Activated gamma-delta T cell treated with Interleukin-2 at 50 U/mL for 16 hours (primary cell): Measurements from ENCODE around the gene MEIOB.
"Not testable (repeated sequence)": the region's sequence is repeated elsewhere in the genome, so short reads cannot be mapped to it uniquely, and the experiment has no call there.

ENCODE experiments used
- DNase-seq: peaks from one replicate; pipeline ENCODE4 v3.0.0-alpha.2; 2020

Gene MEIOB

DNA sequence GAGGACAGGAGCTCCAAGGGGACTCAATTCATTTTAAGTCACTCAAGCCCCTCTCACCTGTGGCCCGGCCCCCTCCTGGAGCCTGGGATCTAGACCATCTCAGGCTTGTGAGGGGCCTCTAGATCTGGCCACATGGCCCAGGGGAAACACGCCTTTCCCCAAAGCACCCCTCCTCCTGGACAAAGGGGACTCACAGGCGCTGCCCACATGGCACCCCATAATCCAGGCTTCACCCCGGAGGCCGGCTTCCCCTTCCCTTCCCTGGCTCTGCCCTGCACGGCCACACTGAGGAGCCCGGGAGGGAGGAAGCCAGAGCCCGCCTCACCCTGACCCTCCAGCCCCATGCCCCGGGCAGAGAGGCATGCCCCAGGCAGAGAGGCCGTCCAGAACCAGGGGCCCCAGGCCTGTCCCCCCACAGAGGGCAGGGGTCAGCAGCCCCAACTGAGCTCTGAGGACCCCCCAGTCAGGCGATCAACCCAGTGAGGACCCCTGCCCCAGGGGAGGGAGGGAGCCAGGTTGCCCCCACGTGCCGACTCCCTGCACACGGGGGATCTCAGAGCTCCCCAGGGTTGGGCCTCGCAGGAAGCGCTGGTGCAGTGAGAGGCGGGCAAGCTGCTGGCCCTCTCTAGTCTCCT is 35.4 kb upstream of the MEIOB start:
- no peak for DNase-seq

DNA sequence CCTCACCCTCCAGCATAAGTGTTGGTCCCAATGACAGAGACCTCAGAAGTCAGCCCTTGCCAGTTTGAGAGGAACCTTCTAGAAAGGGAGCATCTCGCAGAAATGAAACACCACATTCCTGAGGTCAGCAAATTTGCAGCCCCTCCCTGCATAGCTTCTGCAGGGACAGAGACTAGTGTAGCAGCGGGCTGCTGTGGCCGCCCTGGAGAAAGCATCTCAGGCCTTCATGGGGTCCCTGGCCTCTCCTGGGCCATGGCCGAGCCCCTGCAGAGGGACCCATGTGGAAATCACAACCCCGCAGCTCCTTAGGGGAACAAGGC is 34.8 kb upstream of the MEIOB start:
- DNase-seq = no peak

DNA sequence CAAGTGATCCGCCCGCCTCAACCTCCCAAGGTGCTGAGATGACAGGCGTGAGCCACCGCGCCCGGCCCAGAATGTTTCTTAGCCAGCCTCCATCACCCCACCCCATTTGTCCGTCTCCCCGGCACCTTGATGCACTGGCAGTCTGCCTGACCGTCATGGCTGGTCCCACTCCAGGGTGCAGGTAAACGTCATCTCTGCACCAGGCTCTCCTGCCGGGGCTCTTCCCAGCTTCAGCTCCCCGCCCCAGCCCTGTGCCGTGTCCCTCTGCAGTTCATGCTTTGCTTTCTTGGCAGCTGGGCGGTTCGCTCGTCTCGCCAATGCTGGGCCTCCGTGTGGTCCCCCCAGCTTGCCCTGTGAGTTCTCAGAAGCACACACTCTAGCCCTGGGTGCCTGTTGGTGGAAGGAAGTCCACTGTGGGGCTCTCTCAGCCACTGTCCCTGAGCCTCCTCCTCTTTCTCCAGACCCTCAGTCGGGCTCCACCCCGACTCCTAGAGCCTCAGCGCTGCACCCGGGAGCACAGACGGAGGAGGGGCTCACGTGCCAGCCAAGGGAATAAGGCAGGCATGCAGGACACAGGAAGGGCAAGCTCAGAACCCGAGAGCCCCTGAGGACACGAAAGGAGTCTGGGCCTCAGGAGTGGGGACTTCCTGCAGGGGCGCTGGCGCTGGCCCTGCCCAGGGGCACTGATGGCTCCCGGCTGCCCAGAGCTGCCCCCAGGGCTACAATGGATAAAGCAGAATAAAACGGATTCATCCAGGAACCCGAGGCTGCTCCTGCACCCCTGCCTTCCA is 34.3 kb upstream of the MEIOB start:
- DNase-seq = no peak

DNA sequence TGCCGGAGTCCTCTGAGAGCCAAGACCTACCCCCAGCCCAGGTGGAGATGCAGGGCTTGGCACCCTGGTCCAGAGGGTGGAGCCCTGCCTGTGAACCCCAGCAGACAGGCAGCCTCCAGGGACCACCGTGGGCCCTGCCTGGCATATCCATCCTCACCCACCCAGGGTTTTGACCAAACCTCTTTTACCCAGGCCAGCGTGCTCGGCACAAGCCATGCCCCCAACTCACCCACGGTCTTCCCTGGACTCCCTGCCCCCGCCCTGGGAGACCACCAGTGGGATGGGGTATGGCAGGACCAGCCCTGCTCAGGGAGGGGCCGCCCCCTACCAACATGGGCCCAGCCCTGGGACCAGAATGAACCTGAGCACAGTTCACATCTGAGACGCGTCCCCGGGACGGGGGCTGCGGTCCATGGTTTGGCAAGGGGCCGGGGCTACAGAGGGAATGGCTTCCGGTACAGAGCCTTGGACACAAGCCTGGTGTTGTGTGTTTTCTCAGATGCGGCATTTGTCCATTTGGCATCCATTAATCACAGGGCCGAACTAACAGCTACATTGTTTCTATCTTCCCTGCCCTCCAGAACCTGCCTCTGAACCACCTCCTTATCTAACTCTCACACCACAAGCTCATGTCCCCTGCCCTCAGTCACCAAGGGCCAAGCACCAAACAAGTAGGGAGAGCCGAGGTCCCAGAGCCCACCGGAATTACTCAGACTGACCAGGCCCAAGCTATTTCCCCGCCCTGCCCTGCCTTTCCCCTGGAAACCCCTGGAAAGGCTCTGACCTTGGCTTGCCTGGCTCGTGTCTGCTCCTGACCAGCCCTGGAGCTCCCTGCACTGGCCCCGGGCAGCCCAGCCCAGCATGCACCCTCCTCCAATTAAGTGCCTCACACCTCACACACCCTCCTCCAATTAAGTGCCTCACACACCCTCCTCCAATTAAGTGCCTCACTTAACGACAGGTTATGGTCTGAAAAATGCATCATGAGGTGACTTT is 32.2 kb upstream of the MEIOB start:
- no peak for DNase-seq

DNA sequence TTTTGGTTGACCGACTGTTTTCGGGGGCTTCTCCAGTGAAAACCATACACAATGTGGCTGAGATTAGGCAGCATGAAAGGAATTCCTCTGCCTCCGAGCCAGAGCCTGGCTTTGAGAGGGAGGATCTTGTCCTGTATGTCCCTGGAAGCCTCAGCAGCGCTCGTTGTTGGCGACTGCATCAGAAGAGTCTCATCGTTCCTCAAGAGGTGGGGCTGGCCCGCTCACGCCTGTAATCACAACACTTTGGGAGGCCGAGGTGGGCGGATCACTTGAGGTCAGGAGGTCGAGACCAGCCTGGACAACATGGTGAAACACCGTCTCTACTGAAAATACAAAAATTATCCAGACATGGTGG is 31.2 kb upstream of the MEIOB start:
- DNase-seq = no peak

DNA sequence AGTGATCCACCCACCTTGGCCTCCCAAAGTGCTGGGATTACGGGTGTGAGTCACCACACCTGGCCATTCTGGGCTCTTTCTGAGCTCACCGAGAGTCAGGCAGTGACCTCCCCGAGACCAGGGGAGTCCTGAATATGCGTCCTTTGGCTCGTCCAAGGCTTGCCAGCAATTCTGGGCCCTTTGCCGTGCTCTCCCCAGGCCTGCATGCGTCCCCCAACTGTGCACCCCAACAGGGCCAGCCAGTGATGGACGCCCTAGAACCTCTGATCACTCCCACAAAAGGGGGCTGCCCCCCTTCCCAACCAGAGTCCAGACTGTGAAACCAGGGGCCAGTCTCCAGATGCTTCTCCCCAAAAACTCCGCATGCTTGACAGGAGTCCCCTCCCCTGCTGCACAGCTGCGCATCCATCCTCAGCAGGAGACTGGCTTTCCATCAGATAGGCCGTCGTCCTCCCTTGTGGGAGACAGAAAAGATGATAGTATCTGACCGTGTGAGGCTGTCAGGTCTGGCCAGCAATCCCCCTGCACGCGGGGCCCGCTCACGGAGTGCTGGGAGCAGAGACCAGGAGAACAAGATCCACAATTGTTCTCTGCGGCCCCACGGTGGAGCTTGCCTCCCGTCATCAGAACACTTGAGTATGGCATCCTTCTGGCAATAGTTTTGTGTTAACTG is 30.7 kb upstream of the MEIOB start:
- no peak for DNase-seq

DNA sequence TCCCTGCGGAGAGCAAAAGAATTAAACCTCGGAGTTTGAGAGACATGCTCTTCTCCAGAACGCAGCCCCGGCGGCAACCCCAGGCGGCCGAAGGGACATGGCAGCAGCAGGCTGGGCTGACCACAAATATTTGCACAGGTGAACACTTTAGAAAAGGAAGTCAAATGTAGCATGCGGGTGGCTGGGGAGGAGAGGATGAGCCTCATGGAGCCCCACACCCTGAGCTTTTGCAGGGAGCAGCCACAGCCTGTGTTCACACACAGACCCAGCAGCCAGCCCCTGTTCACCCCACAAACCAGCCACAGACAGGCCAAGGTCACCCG is 28.4 kb upstream of the MEIOB start:
- DNase-seq = no peak

DNA sequence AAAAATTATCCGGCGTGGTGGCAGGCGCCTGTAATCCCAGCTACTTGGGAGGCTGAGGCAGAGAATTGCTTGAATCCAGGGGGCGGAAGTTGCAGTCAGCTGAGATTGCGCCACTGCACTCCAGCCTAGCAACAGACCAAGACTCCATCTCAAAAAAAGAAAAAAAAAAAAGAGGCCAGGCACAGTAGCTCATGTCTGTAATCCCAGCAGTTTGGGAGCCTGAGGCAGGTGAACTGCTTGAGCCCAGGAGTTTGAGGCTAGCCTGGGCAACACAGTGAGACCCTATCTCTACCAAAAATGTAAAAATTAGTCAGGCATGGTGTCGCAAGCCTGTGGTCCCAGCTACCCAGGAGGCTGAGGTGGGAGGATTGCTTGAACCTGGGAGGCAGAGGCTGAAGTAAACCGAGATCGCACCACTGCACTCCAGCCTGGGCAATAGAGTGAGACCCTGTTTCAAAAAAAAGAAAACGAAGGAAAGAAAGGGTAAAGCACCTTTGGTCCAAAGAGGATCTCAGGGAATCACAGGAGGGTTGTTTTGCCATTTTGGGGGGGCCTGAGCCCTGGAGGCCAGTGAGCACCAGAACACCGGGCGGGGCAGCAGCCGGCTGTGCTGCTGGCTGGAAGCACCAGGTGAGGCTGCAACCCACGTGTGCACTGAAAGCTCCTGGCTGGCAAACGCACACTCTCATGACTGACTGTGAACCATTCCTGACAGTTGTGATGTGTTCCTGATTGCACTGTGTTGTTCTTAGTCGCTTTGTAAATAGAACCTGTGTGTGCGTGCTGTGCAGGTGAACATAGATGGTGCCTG is 27.9 kb upstream of the MEIOB start:
- DNase-seq = no peak

DNA sequence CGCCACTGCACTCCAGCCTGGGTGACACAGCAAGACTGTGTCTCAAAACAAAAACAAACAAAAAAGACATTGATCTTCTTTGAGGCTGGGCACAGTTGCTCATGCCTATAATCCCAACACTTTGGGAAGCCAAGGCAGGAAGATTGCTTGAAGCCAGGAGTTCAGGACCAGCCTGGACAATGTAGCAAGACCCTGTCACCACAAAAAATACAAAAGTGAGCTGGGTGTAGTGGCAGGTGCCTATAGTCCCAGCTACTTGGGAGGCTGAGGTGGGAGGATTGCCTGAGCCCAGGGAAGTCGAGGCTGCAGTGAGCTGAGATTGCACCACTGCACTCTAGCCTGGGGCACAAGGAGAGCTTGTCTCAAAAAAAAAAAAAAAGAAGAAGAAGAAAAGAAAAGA is 25.7 kb upstream of the MEIOB start:
- DNase-seq = not testable (repeated sequence)

DNA sequence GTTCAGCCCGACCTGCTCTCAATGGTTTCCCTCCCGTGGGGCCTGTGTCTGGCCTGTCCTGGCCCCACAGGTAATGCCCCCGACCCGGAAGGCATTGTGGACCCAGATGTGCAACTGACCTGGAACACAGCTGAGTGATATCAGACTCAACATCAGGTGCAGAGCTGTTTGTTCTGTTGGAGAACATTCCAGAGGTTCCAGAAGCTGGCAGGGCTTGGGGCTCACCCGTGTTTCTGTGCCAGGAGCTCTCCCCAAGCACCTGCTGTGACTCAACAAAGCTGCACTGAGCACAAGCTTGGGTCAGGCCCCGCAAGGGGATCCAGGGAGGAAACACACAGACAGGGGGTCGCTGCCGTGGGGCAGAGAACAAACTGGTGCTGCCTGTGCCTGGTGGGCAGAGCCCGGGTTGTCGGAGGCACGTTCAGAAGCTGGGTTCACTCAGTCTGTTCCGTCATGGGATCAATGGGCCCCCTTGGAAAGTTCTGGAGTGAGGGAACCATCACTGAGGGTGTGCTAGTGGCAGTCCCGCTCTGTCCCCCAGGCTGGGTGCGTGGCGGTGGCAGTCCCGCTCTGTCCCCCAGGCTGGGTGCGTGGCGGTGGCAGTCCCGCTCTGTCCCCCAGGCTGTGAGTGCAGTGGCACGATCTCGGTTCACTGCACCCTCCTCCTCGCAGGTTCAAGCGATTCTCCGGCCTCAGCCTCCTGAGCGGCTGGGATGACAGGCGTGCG is 24.1 kb upstream of the MEIOB start:
- DNase-seq = no peak

DNA sequence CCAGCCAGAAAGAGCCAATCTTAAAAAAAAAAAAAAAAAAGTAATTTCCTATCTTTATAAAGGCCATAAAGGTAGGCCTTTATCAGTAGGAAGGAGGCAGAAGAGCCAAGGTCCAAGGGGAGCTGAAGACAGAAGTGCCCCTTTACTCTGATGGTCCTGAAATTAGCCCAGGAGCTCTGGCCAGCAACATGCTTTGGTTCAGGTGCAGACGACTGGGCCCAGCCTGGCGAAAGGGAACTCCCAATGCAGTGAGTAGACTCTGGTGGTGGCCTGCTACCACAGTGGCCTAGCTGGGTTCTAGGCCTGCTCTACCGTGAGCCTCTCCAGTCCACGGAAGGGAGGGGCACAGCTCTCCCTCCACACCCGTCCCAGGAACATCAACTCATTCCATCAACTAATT is 23.1 kb upstream of the MEIOB start:
- no peak for DNase-seq

DNA sequence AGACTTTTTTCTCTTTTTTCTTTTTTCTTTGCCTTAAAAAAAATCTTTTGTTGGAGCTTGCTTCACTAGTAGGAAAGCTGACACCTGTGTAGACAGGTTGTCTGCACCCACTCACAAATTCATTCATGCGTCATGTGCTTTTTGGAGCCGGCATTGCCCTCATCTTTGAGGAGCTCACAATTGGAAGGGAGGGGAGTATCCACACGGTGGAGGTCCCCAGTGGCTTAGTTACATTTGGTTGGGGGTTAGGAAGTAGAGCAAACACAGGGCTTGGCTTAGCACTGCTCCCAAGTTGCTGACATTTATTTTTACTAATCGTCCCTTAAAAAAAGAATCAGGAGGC is 18.7 kb upstream of the MEIOB start:
- no peak for DNase-seq

DNA sequence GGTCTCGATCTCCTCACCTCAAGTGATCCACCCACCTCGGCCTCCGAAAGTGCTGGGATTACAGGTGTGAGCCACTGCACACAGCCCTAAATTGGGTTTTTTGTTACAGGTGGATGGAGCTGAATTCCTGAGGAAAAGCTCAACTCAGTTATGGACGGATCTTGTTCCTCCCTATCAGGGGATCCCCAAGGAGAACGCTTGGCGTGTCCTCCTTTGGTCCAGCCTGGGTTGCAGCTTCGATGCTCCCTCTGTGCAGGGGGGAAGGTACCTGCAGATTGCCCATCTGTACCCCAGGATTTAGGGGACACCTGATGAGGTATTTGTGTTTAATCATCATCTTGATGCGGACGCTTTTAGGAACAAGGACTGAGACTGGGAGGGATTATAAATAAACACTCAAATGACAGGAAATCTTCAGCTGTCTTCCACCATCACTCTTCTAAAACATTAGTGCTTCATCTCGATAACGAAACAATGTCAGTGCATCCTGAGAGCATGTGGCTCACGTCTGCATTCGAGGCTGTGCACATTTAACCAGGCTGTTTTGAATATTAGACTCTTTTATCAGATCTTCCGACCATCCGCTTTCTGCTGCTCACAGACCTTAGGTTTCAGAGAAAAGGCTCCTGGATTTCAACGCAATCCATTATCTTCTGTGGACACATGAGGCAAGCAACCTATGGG is 18.2 kb upstream of the MEIOB start:
- no peak for DNase-seq

DNA sequence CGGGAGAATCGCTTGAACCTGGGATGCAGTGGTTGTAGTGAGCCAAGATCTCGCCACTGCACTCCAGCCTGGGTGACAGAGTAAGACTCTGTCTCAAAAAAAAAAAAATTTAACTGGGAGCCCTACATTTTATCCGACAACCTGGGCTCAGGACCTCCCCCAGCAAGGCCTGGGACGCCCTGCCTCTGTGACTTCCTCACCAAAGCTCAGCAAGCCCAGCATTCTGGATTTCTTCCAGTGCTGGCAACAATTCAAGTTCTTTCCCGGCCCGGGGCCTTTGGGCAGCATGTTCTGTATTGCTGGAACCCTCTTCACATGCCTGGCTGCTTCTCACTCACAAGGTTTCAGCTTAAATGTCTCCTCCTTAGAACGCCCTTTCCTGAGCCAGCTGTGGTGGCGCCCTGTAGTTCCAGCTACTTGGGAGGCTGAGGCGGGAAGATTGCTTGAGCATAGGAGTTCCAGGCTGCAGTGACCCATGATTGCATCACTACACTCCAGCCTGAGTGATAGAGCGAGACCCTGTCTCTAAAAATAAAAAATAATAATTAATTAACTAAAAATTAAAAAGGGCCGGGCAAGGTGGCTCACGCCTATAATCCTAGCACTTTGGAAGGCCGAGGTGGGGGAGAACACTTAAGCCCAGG is 15.9 kb upstream of the MEIOB start:
- no peak for DNase-seq

DNA sequence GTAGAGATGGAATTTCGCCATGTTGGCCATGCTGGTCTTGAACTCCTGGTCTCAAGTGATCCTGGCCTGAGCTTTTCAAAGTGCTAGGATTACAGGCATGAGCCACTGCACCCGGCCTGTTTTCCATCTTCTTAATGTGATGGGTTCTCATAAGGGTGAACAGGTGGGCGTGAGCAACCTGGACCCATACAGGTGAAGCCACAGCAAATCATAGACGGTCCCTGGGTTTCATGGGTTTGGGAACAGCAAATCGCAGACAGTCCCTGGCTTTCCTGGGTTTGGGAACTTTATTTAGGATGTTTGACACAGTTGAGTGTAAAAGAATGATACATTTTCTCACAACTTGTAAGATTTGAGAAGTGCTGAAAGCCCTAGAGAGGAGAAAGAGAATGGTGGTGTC is 12.9 kb upstream of the MEIOB start:
- no peak for DNase-seq

DNA sequence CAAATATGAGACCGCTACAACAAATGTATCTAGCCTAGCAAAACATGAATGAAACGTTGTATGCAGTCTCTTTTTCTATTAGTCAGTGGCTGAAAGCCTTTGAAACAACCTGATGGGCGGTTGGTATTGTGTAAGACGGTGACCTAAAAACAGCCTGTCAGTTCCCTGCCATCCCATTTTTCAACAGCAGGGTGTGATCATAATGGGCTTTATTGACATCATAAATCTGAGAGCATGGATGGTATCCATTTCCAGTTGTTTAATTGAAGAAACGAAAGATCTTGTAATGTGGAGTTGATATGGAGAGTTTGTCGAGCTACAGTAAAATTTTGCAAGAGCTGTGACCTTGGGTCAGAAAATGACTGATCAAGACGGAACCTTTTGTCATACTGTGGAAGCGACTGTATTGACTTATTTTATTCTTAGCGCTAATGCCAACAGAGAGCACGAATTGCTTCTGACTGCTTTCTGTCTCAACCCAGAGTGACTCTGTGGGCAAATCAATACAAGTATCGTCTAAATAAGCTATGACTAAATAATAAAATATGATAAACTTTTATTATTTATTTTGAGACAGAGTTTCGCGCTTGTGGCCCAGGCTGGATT is 12.3 kb upstream of the MEIOB start:
- DNase-seq = no peak

DNA sequence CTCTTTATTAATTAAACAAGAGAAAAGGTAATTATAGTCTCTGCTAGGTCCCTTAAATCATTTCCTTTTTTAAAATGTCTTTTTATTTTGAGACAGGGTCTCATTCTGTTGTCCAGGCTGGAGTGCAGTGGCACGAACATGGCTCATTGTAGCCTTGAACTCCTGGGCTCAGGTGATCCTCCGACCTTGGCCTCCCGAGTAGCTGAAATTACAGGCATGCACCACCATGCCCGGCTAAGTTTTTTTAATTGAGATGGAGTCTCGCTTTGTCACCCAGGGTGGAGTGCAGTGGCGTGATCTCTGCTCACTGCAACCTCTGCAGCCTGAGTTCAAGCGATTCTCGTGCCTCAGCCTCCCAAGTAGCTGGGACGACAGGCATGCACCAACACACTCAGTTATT is 9.2 kb upstream of the MEIOB start:
- DNase-seq = not testable (repeated sequence)

DNA sequence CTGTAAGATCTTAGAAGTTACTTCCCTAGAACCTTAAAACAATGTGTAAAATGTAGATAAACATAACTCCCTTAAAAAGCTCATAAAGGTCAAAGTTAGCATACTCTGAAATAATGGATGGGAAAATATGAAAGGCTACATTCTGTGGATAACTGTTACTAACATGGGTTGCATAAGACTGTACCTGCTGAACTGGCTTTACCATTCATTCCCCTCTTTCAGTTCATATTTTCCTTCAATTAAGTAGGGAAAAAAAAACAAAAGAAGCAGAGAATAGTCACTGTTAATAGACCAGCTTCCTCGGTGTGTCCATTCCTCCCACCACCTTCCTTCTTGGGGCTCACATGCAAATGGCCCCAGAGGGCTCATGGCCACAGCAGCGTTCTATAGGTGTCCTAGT is 7.5 kb upstream of the MEIOB start:
- no peak for DNase-seq

DNA sequence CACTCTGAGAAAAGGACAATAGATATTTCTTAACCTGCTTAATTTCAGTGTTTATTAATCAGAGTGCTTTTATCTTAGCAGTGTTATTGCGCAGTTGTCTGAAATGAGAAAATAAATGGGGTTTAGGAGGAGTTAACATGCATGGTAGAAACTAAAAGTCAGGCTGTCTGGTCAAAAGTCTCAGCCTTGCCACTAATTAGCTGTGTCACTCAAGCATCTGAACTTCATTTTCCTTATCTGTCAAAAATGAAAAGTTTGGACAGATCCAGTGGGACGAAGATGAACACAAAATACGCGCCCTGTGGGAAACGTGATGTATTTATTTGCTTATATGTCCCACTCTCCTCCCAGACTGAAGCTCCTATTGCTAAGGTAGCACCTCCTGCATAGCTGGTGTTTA is 6.3 kb upstream of the MEIOB start:
- no peak for DNase-seq

DNA sequence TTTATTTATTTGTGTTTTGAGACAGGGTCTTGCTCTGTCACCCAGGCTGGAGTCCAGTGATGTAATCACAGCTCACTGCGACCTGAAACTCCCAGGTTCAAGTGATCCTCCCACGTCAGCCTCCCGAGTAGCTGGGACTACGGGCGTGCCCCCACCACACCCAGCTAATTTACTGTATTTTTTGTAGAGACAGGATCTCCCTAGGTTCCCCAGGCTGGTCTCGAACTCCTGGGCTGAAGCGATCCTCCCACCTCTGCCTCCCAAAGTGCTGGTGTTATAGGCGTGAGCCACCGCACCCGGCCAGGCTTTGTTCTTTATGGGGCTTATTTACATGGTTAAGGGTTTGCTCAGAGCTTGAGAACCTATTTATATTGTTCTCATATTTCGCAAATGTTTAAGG is 5.8 kb upstream of the MEIOB start:
- DNase-seq = no peak
